GM21825 (cell line): ENCODE measurements around the gene SPOP.

Experiments
- ATAC-seq: cut with Tn5 transposase; IDR thresholded peaks from one replicate; pipeline ENCODE4 v1.9.1; 2021; ENCODE audit warnings: mild to moderate bottlenecking, moderate library complexity; ENCODE audit not compliant: unreplicated experiment

SPOP gene

GRCh38 chr17:49618028-49618611, 59.8 kb downstream of the SPOP start:
- ATAC-seq = no peak

- no peak for ATAC-seq
These were observed 61.2 kb downstream of the SPOP start for GRCh38 chr17:49616601-49617131.

GRCh38 chr17:49616086-49616485, 61.8 kb downstream of the SPOP start:
- ATAC-seq = no peak

GRCh38 chr17:49613182-49613800, 64.6 kb downstream of the SPOP start:
- ATAC-seq = no peak

GRCh38 chr17:49612726-49613125, 65.2 kb downstream of the SPOP start:
- no peak for ATAC-seq

GRCh38 chr17:49610883-49611584, 66.9 kb downstream of the SPOP start:
- no peak for ATAC-seq

- no peak for ATAC-seq
These were observed 73.5 kb downstream of the SPOP start for GRCh38 chr17:49604314-49604869.

- no peak for ATAC-seq
These were observed 74.2 kb downstream of the SPOP start for GRCh38 chr17:49603720-49604119.

- ATAC-seq = no peak
These were observed 74.7 kb downstream of the SPOP start for GRCh38 chr17:49603238-49603637.

GRCh38 chr17:49602783-49603182, 75.1 kb downstream of the SPOP start:
- no peak for ATAC-seq

GRCh38 chr17:49600949-49601348, 76.9 kb downstream of the SPOP start:
- ATAC-seq = no peak

GRCh38 chr17:49598918-49599317, 79.0 kb downstream of the SPOP start:
- no peak for ATAC-seq

GRCh38 chr17:49597928-49598655, 79.8 kb downstream of the SPOP start:
- no peak for ATAC-seq

- ATAC-seq = no peak
These were observed 80.5 kb downstream of the SPOP start for GRCh38 chr17:49597436-49597835.

GRCh38 chr17:49596613-49597244, 81.2 kb downstream of the SPOP start:
- no peak for ATAC-seq

GRCh38 chr17:49595980-49596379, 81.9 kb downstream of the SPOP start:
- no peak for ATAC-seq

- ATAC-seq = no peak
These were observed 82.6 kb downstream of the SPOP start for GRCh38 chr17:49595328-49595727.

- ATAC-seq = no peak
These were observed 85.6 kb downstream of the SPOP start for GRCh38 chr17:49592263-49592662.

- ATAC-seq = no peak
These were observed 87.0 kb downstream of the SPOP start for GRCh38 chr17:49590874-49591273.

GRCh38 chr17:49589577-49589927, 88.3 kb downstream of the SPOP start:
- ATAC-seq = no peak
